GM12801 (cell line): ENCODE results near the gene RCAN1.

Experiments
- TF ChIP-seq, protein P1 (sequence below): IDR thresholded peaks from one replicate; pipeline ENCODE4 v1.5.1; 2011; ENCODE audit warnings: control low read depth; ENCODE audit not compliant: insufficient read length; ENCODE audit errors: extremely low read depth

RCAN1 gene

DNA sequence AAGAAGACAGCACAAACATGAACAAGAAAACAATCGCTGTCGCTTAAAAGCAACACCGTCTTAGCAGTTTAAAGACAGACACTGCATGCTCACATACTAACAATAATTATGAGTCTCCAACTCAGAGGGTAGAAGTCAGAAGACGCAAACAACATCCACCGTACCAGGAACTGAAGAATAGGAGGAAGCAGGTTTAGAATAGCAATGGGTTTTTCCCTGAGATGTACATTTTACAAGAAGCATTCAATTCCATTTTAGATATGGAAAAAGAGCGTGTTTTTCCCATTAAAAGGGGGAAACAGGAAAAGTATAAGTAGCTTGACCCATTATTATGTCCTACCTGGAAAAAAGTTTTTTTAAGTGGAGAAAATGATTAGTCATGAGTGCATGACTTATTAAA lies 68.4 kb downstream of the RCAN1 start:
- TF ChIP-seq, protein P1, sequence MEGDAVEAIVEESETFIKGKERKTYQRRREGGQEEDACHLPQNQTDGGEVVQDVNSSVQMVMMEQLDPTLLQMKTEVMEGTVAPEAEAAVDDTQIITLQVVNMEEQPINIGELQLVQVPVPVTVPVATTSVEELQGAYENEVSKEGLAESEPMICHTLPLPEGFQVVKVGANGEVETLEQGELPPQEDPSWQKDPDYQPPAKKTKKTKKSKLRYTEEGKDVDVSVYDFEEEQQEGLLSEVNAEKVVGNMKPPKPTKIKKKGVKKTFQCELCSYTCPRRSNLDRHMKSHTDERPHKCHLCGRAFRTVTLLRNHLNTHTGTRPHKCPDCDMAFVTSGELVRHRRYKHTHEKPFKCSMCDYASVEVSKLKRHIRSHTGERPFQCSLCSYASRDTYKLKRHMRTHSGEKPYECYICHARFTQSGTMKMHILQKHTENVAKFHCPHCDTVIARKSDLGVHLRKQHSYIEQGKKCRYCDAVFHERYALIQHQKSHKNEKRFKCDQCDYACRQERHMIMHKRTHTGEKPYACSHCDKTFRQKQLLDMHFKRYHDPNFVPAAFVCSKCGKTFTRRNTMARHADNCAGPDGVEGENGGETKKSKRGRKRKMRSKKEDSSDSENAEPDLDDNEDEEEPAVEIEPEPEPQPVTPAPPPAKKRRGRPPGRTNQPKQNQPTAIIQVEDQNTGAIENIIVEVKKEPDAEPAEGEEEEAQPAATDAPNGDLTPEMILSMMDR: no peak

DNA sequence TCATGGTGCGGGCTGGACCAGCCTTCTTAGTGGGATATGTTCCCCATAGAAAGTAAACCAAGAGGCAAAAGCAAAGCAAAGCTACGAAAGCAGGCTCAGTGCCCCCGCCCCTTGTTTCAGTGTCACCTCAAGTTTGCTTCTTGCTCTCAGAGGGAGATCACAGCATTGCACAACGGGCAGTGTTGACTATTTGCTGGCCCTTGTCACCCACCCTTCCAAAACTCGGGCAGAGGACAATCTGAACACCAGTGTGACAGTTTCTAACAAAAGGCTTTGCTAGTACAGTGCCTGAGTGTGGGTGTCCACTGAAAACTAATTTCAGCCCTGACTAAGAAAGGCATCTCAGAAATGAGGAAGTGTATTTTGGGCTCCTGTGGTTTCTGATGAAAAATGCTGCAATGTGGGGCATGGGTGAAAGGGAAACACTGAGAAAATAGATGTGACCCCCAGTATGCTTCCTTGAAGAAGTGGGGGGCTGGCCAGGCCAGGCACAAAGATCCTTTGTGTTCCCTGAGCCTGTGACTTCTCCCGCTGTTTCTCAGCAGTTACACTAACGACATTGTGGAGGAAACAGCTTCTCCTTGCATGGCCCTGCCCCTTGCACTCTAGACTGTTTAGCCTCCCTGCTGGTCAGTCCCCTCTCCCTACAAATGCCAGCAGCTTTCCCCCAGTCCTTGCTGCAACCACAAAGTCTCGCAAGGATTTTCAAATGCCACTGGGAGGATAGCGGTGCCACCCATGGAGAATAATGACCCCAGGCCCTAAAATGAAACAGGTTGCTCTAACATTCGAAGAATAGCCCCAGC lies 69.6 kb downstream of the RCAN1 start:
- TF ChIP-seq, protein P1: no peak

DNA sequence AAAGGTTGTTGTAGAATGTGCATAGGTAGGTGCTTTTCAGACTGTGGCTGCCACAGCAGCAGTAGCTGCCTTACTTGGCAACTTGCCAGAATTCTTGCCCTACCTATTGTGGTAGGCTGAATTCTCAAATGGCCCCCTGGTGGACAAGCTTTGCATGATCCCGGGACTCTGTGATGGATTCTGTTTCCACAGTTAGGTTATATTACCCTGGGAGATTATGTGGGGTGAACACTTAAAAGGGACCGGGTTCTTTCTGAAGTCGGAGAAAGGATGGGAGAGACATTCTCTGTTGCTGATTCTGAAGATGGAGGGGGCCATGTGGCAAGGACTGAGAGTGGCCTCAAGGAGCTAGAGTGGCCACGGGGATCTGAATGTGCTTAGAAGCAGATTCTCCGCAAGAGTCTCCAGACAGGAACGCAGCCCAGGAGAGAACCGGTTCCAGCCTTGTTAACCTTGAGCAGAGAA lies 70.8 kb downstream of the RCAN1 start:
- TF ChIP-seq, protein P1: no peak

DNA sequence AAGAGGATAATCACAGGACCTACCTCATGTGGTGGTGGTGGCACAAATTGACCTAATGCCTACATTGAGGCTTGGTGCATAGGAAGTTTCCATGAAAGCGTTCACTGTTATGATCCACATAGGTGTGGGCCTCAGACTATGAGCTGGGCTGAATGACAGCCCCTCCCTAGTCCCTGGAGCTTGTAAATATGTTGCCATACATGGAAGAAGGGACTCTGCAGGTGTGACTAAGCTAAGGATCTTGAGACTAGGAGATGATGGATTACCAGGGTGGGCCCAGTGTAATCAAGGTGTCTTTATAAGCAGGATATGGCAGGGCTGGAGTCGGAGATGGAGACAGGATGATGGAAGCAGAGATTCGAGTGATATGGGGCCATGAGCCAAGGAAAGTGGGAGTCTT lies 71.9 kb downstream of the RCAN1 start:
- TF ChIP-seq, protein P1: no peak

DNA sequence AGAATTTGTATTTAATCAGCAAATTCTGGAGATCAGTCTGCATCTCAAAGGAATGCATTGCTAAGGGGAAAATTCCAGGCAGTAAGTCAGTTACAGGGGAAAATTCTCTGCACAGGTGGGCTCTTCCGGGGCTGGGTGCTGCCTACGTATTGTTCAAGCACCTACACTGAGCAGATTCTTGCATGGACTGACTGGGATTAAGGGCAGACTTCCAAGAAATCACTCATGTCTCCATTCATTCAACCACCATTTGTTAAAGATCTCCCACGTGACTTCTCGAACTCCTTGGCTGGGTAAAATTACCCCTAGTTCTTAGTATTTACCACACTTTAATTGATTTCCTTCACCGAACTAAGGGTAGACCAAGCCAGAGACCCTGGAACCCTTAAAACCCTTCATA lies 74.7 kb downstream of the RCAN1 start:
- TF ChIP-seq, protein P1: no peak

DNA sequence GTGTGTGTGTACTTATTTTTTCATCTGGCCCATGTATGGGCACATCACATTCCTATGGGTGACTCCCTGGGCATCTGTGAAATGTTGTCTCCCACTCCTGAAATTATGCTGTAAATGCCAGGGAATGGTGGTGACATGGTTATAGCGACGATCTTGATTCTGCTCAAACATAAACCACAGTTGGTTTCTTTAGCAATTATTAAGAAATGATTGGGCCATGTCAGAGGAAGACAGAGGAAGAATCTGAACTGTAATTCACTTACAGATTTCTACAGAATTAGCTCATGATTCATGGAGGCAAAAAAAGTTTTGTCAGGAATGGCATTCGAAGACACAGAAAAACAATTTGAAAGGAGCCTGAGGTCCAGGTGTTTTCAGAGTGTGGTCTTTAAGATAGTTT lies 77.1 kb downstream of the RCAN1 start:
- TF ChIP-seq, protein P1: no peak

DNA sequence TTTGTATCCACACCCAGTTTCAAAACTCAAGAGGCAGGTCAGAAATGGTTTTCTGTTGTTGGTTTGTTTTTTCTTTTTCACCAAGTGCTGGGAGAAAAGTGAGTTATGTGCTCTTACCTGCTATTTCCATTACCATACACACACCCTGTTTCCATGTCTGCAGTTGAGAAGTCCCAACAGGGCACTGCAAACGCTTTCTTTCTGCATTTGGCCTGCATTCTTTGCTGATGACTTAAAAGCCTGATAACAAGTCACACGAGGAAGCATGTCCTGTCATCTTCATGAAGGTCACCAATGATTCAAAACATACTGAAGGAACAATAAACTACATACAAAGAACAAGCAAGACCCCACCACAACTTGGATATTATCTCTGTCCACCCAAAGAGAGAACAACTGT lies 78.1 kb downstream of the RCAN1 start:
- TF ChIP-seq, protein P1: no peak
